Measurements from ENCODE around the gene NAGLU. TPM values are rescaled to one million over a fixed set of nuclear protein-coding genes. Genes with fewer than 3 reads are reported as not detected.
A peak's percentile ranks its signal among the peaks of the same experiment; 100 is the strongest.

The NAGLU gene
- total and polyA plus RNA-seq, 2 of the 13 experiments (the other 11 are each of a cell fraction or from before 2014, with no cell fraction given), result 28.2 to 40.1 TPM

DNA sequence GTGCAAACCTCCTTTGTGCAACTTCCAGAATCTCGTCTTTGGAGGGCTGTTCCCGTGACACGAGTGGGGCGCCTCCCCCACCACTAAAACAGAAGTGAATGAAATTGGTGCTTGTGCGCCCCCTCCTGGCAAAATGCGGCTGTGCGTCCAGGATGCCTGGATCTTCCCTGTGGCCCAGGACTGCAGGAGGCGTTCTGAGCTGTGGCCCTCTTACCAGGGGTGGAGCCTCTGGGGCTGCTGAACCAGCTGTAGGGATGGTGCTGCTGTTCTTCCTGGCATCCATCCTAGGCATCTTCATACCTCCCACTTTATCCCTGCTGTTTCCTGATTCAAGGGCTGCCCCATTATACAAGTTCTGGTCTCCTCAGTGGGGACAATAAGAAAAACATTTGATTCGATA, 18.5 kb upstream of the NAGLU start (continued):
- TF ChIP-seq, protein P1, sequence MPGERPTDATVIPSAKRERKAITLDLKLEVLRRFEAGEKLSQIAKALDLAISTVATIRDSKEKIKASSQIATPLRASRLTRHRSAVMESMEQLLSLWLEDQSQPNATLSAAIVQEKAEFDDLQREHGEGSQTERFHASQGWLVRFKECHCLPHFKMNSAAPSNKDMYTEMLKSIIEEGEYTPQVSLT (CRISPR knock-in tag; IDR thresholded peaks at IDR 0.05; ENCODE audit: borderline replicate concordance, low read depth), result no peak
- TF ChIP-seq, protein P2, sequence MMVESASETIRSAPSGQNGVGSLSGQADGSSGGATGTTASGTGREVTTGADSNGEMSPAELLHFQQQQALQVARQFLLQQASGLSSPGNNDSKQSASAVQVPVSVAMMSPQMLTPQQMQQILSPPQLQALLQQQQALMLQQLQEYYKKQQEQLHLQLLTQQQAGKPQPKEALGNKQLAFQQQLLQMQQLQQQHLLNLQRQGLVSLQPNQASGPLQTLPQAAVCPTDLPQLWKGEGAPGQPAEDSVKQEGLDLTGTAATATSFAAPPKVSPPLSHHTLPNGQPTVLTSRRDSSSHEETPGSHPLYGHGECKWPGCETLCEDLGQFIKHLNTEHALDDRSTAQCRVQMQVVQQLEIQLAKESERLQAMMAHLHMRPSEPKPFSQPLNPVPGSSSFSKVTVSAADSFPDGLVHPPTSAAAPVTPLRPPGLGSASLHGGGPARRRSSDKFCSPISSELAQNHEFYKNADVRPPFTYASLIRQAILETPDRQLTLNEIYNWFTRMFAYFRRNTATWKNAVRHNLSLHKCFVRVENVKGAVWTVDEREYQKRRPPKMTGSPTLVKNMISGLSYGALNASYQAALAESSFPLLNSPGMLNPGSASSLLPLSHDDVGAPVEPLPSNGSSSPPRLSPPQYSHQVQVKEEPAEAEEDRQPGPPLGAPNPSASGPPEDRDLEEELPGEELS (CRISPR knock-in tag; IDR thresholded peaks at IDR 0.05), result 0 out of 2 replicates have a peak, but pooled peaks have one; percentile 50
- TF ChIP-seq CREB1 (IDR thresholded peaks at IDR 0.05) (no peak), CREB1 (CRISPR knock-in tag; IDR thresholded peaks at IDR 0.05) (no peak), KLF16 (CRISPR knock-in tag; IDR thresholded peaks at IDR 0.05) (peak in 1 of 2 experiments; percentile 39; a peak in 1 of 4 replicates), HMGA1 (CRISPR knock-in tag; conservative IDR thresholded peaks at IDR 0.05) (no peak), ZNF30 (CRISPR knock-in tag; IDR thresholded peaks at IDR 0.05) (no peak), ZNF329 (CRISPR knock-in tag; IDR thresholded peaks at IDR 0.05; ENCODE audit: low read depth) (no peak)
- TF ChIP-seq, protein P3, sequence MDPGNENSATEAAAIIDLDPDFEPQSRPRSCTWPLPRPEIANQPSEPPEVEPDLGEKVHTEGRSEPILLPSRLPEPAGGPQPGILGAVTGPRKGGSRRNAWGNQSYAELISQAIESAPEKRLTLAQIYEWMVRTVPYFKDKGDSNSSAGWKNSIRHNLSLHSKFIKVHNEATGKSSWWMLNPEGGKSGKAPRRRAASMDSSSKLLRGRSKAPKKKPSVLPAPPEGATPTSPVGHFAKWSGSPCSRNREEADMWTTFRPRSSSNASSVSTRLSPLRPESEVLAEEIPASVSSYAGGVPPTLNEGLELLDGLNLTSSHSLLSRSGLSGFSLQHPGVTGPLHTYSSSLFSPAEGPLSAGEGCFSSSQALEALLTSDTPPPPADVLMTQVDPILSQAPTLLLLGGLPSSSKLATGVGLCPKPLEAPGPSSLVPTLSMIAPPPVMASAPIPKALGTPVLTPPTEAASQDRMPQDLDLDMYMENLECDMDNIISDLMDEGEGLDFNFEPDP (CRISPR knock-in tag; conservative IDR thresholded peaks at IDR 0.05), result no peak
- TF ChIP-seq, protein P4, sequence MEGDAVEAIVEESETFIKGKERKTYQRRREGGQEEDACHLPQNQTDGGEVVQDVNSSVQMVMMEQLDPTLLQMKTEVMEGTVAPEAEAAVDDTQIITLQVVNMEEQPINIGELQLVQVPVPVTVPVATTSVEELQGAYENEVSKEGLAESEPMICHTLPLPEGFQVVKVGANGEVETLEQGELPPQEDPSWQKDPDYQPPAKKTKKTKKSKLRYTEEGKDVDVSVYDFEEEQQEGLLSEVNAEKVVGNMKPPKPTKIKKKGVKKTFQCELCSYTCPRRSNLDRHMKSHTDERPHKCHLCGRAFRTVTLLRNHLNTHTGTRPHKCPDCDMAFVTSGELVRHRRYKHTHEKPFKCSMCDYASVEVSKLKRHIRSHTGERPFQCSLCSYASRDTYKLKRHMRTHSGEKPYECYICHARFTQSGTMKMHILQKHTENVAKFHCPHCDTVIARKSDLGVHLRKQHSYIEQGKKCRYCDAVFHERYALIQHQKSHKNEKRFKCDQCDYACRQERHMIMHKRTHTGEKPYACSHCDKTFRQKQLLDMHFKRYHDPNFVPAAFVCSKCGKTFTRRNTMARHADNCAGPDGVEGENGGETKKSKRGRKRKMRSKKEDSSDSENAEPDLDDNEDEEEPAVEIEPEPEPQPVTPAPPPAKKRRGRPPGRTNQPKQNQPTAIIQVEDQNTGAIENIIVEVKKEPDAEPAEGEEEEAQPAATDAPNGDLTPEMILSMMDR (CRISPR knock-in tag; IDR thresholded peaks at IDR 0.05), result peak; percentile 98
- TF ChIP-seq, protein P5, sequence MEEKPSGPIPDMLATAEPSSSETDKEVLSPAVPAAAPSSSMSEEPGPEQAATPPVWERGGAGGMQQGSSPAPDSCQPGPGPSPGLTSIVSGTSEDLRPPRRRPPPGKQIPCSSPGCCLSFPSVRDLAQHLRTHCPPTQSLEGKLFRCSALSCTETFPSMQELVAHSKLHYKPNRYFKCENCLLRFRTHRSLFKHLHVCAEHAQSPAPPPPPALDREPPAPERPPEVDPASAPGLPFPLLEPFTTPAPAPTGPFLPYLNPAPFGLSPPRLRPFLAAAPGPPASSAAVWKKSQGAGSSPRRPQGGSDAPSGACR (CRISPR knock-in tag; IDR thresholded peaks at IDR 0.05), result no peak
- TF ChIP-seq, protein P6, sequence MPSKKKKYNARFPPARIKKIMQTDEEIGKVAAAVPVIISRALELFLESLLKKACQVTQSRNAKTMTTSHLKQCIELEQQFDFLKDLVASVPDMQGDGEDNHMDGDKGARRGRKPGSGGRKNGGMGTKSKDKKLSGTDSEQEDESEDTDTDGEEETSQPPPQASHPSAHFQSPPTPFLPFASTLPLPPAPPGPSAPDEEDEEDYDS (CRISPR knock-in tag; IDR thresholded peaks at IDR 0.05), result no peak
- TF ChIP-seq, protein P7, sequence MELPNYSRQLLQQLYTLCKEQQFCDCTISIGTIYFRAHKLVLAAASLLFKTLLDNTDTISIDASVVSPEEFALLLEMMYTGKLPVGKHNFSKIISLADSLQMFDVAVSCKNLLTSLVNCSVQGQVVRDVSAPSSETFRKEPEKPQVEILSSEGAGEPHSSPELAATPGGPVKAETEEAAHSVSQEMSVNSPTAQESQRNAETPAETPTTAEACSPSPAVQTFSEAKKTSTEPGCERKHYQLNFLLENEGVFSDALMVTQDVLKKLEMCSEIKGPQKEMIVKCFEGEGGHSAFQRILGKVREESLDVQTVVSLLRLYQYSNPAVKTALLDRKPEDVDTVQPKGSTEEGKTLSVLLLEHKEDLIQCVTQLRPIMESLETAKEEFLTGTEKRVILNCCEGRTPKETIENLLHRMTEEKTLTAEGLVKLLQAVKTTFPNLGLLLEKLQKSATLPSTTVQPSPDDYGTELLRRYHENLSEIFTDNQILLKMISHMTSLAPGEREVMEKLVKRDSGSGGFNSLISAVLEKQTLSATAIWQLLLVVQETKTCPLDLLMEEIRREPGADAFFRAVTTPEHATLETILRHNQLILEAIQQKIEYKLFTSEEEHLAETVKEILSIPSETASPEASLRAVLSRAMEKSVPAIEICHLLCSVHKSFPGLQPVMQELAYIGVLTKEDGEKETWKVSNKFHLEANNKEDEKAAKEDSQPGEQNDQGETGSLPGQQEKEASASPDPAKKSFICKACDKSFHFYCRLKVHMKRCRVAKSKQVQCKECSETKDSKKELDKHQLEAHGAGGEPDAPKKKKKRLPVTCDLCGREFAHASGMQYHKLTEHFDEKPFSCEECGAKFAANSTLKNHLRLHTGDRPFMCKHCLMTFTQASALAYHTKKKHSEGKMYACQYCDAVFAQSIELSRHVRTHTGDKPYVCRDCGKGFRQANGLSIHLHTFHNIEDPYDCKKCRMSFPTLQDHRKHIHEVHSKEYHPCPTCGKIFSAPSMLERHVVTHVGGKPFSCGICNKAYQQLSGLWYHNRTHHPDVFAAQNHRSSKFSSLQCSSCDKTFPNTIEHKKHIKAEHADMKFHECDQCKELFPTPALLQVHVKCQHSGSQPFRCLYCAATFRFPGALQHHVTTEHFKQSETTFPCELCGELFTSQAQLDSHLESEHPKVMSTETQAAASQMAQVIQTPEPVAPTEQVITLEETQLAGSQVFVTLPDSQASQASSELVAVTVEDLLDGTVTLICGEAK (IDR thresholded peaks at IDR 0.05), result no peak
- TF ChIP-seq, protein P7 (CRISPR knock-in tag; IDR thresholded peaks at IDR 0.05), result no peak

Data from HepG2 (cell line).